Activated CD8-positive, alpha-beta T cell treated with anti-CD3 and anti-CD28 coated beads, Interleukin-2, amount 10 ng/mL, durations not matched to agents 7 days and 5 days (primary cell): Measurements from ENCODE around the gene TTF2. TPM values are rescaled to one million over a fixed set of nuclear protein-coding genes. Genes with fewer than 3 reads are reported as not detected.
A peak's percentile ranks its signal among the peaks of the same experiment; 100 is the strongest.
"Not testable (repeated sequence)": the region's sequence is repeated elsewhere in the genome, so short reads cannot be mapped to it uniquely, and the experiment has no call there.

Experiments
- ATAC-seq: fragments of 150-1000 bp; cut with Tn5 transposase; one replicate; pipeline ENCODE4 v1.10.0; 2021; ENCODE audit warnings: moderate library complexity
- CTCF ChIA-PET: fragments of 350-600 bp; sonication (Branson Sonifier 250); formaldehyde crosslinking; loops from one replicate; lab custom pipeline; 2021; ENCODE audit warnings: antibody characterized with exemption; lab: Charles Lee
- POLR2A ChIA-PET: fragments of 350-600 bp; sonication (Branson Sonifier 250); formaldehyde crosslinking; loops from one replicate; lab custom pipeline; 2021; ENCODE audit warnings: antibody characterized with exemption; lab: Charles Lee
- DNase-seq: peaks from one replicate; pipeline ENCODE4 v3.0.0-alpha.2; 2020
- H3K27ac Mint-ChIP-seq: one replicate; pipeline ENCODE4 v1.8.0; 2021; ENCODE audit warnings: mild to moderate bottlenecking, mixed read lengths
- H3K27me3 Mint-ChIP-seq: one replicate; pipeline ENCODE4 v1.8.0; 2021; ENCODE audit warnings: low read depth, mixed read lengths
- H3K36me3 Mint-ChIP-seq: one replicate; pipeline ENCODE4 v1.8.0; 2021; ENCODE audit warnings: low read depth, mixed read lengths
- H3K4me1 Mint-ChIP-seq: one replicate; pipeline ENCODE4 v1.8.0; 2021; ENCODE audit warnings: low read depth, mixed read lengths
- H3K4me3 Mint-ChIP-seq: one replicate; pipeline ENCODE4 v1.8.0; 2021; ENCODE audit warnings: mild to moderate bottlenecking, mixed read lengths
- H3K9me3 Mint-ChIP-seq: one replicate; pipeline ENCODE4 v1.8.0; 2022; ENCODE audit warnings: mixed read lengths; ENCODE audit not compliant: insufficient read depth
- total RNA-seq, 2 experiments: library from RNA; stranded (reverse); gene quantifications; one replicate each; pipeline ENCODE4 v1.2.3, GENCODE V29; 2021

TTF2 gene
- total RNA-seq, 2 experiments from 2014 or later = 121 to 135 TPM

- no peak for DNase-seq
- no peak overlapping the region for H3K4me3 Mint-ChIP-seq
Observed at GRCh38 chr1:117093091-117093534, 33.0 kb downstream of the TTF2 start.

GRCh38 chr1:117093870-117094621 is 33.9 kb downstream of the TTF2 start:
- Mint-ChIP-seq H3K36me3 (peaks cover 79% of the 10 kb centered on the region), H3K27me3 (no peaks in the 10 kb centered on the region), H3K4me1 (peaks cover 16% of the 10 kb centered on the region), H3K4me3 (no peak overlapping the region), H3K9me3 (no peaks in the 10 kb centered on the region), H3K27ac (peak overlapping the region; percentile 50)
- ATAC-seq (peak; percentile 92), DNase-seq (peak; percentile 65)
- POLR2A ChIA-PET = interaction anchor here (0.5 to 2.0 kb wide), 5 partner anchors 18 to 699 kb away, joined by 3 to 8 read pairs (median 3); partner anchors contain the start of genes MAN1A2 and TTF2
- CTCF ChIA-PET = interaction anchor here (0.7 to 6.4 kb wide), 20 partner anchors 8 to 665 kb away, joined by 3 to 67 read pairs (median 4); partner anchors contain the start of gene TTF2

More at GRCh38 chr1:117093091-117093534, 33.0 kb downstream of the TTF2 start:
- H3K4me1 Mint-ChIP-seq = peaks cover 16% of the 10 kb centered on the region
- no peaks in the 10 kb centered on the region for H3K27me3 Mint-ChIP-seq
- no peak for ATAC-seq
- H3K36me3 Mint-ChIP-seq = peaks cover 80% of the 10 kb centered on the region
- POLR2A ChIA-PET = interaction anchor here (0.5 to 2.0 kb wide), 3 partner anchors 15 to 33 kb away, joined by 3 to 8 read pairs (median 3); partner anchors contain the start of gene TTF2
- H3K27ac Mint-ChIP-seq = peak overlapping the region; percentile 4
- CTCF ChIA-PET = interaction anchor here (0.9 to 6.4 kb wide), 16 partner anchors 7 to 666 kb away, joined by 3 to 67 read pairs (median 5); no protein-coding TSS in a partner anchor
- H3K9me3 Mint-ChIP-seq = no peaks in the 10 kb centered on the region

- Mint-ChIP-seq H3K9me3 (no peaks in the 10 kb centered on the region), H3K27ac (no peak overlapping the region), H3K4me3 (no peak overlapping the region), H3K27me3 (no peaks in the 10 kb centered on the region), H3K4me1 (peaks cover 16% of the 10 kb centered on the region), H3K36me3 (peaks cover 80% of the 10 kb centered on the region)
- ATAC-seq (no peak), DNase-seq (no peak)
- POLR2A ChIA-PET = interaction anchor here (0.9 to 1.1 kb wide), 2 partner anchors 35 to 272 kb away, joined by 3 to 7 read pairs; partner anchors contain the start of genes MAN1A2 and TTF2
- CTCF ChIA-PET = interaction anchor here (1.1 to 6.4 kb wide), 3 partner anchors 24 to 440 kb away, joined by 3 to 67 read pairs (median 28); no protein-coding TSS in a partner anchor
Observed at GRCh38 chr1:117094841-117095604, 34.9 kb downstream of the TTF2 start.

GRCh38 chr1:117096951-117097408 is 36.9 kb downstream of the TTF2 start:
- no peaks in the 10 kb centered on the region for H3K9me3 Mint-ChIP-seq
- H3K27ac Mint-ChIP-seq = no peak overlapping the region
- ATAC-seq (no peak), DNase-seq (no peak)
- H3K27me3 Mint-ChIP-seq = no peaks in the 10 kb centered on the region
- H3K4me1 Mint-ChIP-seq = peaks cover 17% of the 10 kb centered on the region
- no peak overlapping the region for H3K4me3 Mint-ChIP-seq
- POLR2A ChIA-PET = no interaction called here
- peaks cover 77% of the 10 kb centered on the region for H3K36me3 Mint-ChIP-seq
- CTCF ChIA-PET = no interaction called here

GRCh38 chr1:117097443-117097842 is 37.3 kb downstream of the TTF2 start:
- POLR2A ChIA-PET = no interaction called here

GRCh38 chr1:117098287-117098890 is 38.3 kb downstream of the TTF2 start:
- POLR2A ChIA-PET = interaction anchor here (1.3 kb wide), 1 partner anchor 38 kb away, joined by 3 read pairs; the partner anchor contains the start of gene TTF2
- CTCF ChIA-PET = interaction anchor here (1.1 to 1.2 kb wide), 2 partner anchors 30 to 34 kb away, joined by 3 to 8 read pairs; no protein-coding TSS in a partner anchor
- Mint-ChIP-seq H3K4me3 (no peak overlapping the region), H3K27ac (no peak overlapping the region), H3K4me1 (peaks cover 12% of the 10 kb centered on the region), H3K36me3 (peaks cover 76% of the 10 kb centered on the region), H3K9me3 (no peaks in the 10 kb centered on the region), H3K27me3 (no peaks in the 10 kb centered on the region)
- DNase-seq = no peak
- ATAC-seq = no peak

More at GRCh38 chr1:117097443-117097842, 37.3 kb downstream of the TTF2 start:
- Mint-ChIP-seq H3K27me3 (no peaks in the 10 kb centered on the region), H3K36me3 (peaks cover 77% of the 10 kb centered on the region), H3K4me3 (no peak overlapping the region), H3K4me1 (peaks cover 20% of the 10 kb centered on the region), H3K27ac (no peak overlapping the region), H3K9me3 (no peaks in the 10 kb centered on the region)
- DNase-seq = no peak
- ATAC-seq = no peak
- CTCF ChIA-PET = no interaction called here

GRCh38 chr1:117101334-117101733 is 41.2 kb downstream of the TTF2 start:
- POLR2A ChIA-PET = no interaction called here
- ATAC-seq (no peak), DNase-seq (no peak)
- Mint-ChIP-seq H3K27ac (no peak overlapping the region), H3K4me1 (peaks cover 4% of the 10 kb centered on the region), H3K36me3 (peaks cover 82% of the 10 kb centered on the region), H3K4me3 (no peak overlapping the region), H3K9me3 (no peaks in the 10 kb centered on the region), H3K27me3 (no peaks in the 10 kb centered on the region)
- CTCF ChIA-PET = interaction anchor here (0.9 to 1.4 kb wide), 2 partner anchors 27 to 505 kb away, joined by 3 to 4 read pairs; no protein-coding TSS in a partner anchor

- H3K27me3 Mint-ChIP-seq, H3K9me3 Mint-ChIP-seq, H3K4me3 Mint-ChIP-seq, POLR2A ChIA-PET, ATAC-seq, H3K4me1 Mint-ChIP-seq, H3K27ac Mint-ChIP-seq, DNase-seq: not testable (repeated sequence)
- H3K36me3 Mint-ChIP-seq = peaks cover 83% of the 10 kb centered on the region
- CTCF ChIA-PET = interaction anchor here (0.9 to 1.4 kb wide), 2 partner anchors 26 to 505 kb away, joined by 3 to 4 read pairs; no protein-coding TSS in a partner anchor
Observed at GRCh38 chr1:117101858-117102257, 41.7 kb downstream of the TTF2 start.

- no peak overlapping the region for H3K4me3 Mint-ChIP-seq
- CTCF ChIA-PET = no interaction called here
- ATAC-seq = no peak
- peaks cover 9% of the 10 kb centered on the region for H3K4me1 Mint-ChIP-seq
- peaks cover 71% of the 10 kb centered on the region for H3K36me3 Mint-ChIP-seq
- no peaks in the 10 kb centered on the region for H3K27me3 Mint-ChIP-seq
- H3K27ac Mint-ChIP-seq = no peak overlapping the region
- POLR2A ChIA-PET = no interaction called here
- no peak for DNase-seq
- H3K9me3 Mint-ChIP-seq = no peaks in the 10 kb centered on the region
Observed at GRCh38 chr1:117104986-117105385, 44.9 kb downstream of the TTF2 start.

- DNase-seq = no peak
- no peak overlapping the region for H3K27ac Mint-ChIP-seq
- CTCF ChIA-PET = no interaction called here
- H3K9me3 Mint-ChIP-seq = no peaks in the 10 kb centered on the region
- ATAC-seq = no peak
- peaks cover 11% of the 10 kb centered on the region for H3K4me1 Mint-ChIP-seq
- no peaks in the 10 kb centered on the region for H3K27me3 Mint-ChIP-seq
- peaks cover 63% of the 10 kb centered on the region for H3K36me3 Mint-ChIP-seq
- no peak overlapping the region for H3K4me3 Mint-ChIP-seq
- POLR2A ChIA-PET = no interaction called here
Observed at GRCh38 chr1:117105722-117106121, 45.6 kb downstream of the TTF2 start.

- no peaks in the 10 kb centered on the region for H3K9me3 Mint-ChIP-seq
- ATAC-seq = no peak
- peaks cover 57% of the 10 kb centered on the region for H3K36me3 Mint-ChIP-seq
- no peak overlapping the region for H3K27ac Mint-ChIP-seq
- no peak for DNase-seq
- ChIA-PET CTCF (interaction anchor here (1.0 kb wide), 1 partner anchor 12 kb away, joined by 3 read pairs; no protein-coding TSS in a partner anchor), POLR2A (no interaction called here)
- peaks cover 11% of the 10 kb centered on the region for H3K4me1 Mint-ChIP-seq
- no peak overlapping the region for H3K4me3 Mint-ChIP-seq
- H3K27me3 Mint-ChIP-seq = no peaks in the 10 kb centered on the region
Observed at GRCh38 chr1:117106478-117106877, 46.4 kb downstream of the TTF2 start.
